ENCODE results near the gene PEX16.

The PEX16 gene

DNA sequence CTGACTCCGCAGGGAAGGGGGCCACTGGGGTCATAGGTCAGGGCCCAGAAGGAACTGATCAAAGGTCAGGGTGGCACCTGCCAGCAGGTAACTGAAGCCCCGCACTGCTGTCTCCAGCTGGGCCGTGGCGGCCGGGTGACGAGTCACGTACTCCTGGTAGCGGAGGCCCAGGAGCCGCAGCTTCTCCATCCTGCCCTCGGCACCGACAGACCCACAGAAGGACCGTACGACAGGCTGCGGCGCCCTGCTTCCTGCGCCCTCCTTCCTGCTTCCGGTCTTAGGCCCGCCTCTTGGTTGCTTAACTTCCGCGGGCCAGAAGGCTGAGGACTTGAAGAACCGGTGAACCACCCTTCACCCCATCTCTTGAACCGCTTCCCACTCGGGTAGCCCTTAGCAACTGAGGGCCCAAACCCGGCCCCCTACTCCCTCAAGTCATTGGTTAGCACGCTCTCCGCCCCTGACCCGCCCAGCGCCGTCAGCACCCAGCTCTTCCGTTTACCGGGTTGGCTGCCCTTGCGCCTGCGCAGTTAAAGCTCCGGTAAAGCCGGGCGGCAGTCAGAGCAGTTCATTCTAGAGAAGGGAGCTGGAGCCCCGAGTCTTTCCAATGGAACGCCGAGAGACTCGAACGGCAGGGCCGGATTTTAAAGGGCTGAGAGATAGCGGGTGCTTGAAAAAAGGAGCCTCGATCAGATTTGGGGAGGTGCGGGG is at the start of gene PEX16:
TSS of gene PEX16 (minus strand) at position 255 of the 708 bp plus-strand sequence. CDS start at position 189, 66 bp downstream.
- H3K4me3 ChIP-seq (ENCODE audit: low read depth, low read length, poor library complexity, severe bottlenecking) = peak within 1 kb of the TSS; percentile 99
- no peaks in the 10 kb centered on the region for H4K20me1 ChIP-seq (ENCODE audit: insufficient read depth, low read length)
- peak within 1 kb of the TSS; percentile 98 for H3K4me2 ChIP-seq (ENCODE audit: low read length)
- 0 out of 2 replicates have a peak, but pooled peaks cover 3% of the 10 kb centered on the region for H3K79me2 ChIP-seq (ENCODE audit: insufficient read depth, low read length)
- no peaks in the 10 kb centered on the region for H3K9me2 ChIP-seq (ENCODE audit: low read depth, low read length)
- H2AFZ ChIP-seq (ENCODE audit: low read length) = peak within 1 kb of the TSS; percentile 89
- peaks cover 35% of the 10 kb centered on the region for H3K36me3 ChIP-seq (ENCODE audit: insufficient read depth, low read length)
- H3F3A ChIP-seq (ENCODE audit: insufficient read depth, low read length) = no peaks in the 10 kb centered on the region
- H3K27ac ChIP-seq (ENCODE audit: low read depth, low read length, poor library complexity, severe bottlenecking) = peak within 1 kb of the TSS; percentile 93
- H3K9ac ChIP-seq (ENCODE audit: low read length) = peak within 1 kb of the TSS; percentile 92
- H3K4me1 ChIP-seq (ENCODE audit: insufficient read depth, low read length, severe bottlenecking) = peaks cover 38% of the 10 kb centered on the region
- no peaks in the 10 kb centered on the region for H3K9me3 ChIP-seq (ENCODE audit: low read length)
- no peaks in the 10 kb centered on the region for H3K27me3 ChIP-seq (ENCODE audit: insufficient read depth, low read length)
- TF ChIP-seq CTCF (IDR thresholded peaks at IDR 0.05; ENCODE audit: low read length) (no peak), EZH2 (IDR thresholded peaks at IDR 0.05; ENCODE audit: borderline replicate concordance, low read length) (no peak)

GRCh38 chr11:45964911-45965389 is 47.3 kb upstream of the PEX16 start:
- Histone ChIP-seq H3K36me3 (ENCODE audit: insufficient read depth, low read length) (peaks cover 40% of the 10 kb centered on the region), H3K4me3 (ENCODE audit: low read depth, low read length, poor library complexity, severe bottlenecking) (no peak overlapping the region), H3K79me2 (ENCODE audit: insufficient read depth, low read length) (no peaks in the 10 kb centered on the region), H3K4me2 (ENCODE audit: low read length) (no peak overlapping the region), H3K9me3 (ENCODE audit: low read length) (peaks cover 3% of the 10 kb centered on the region; the same call in 1 of the 2 replicates), H4K20me1 (ENCODE audit: insufficient read depth, low read length) (no peaks in the 10 kb centered on the region), H3K27me3 (ENCODE audit: insufficient read depth, low read length) (no peaks in the 10 kb centered on the region), H3K27ac (ENCODE audit: low read depth, low read length, poor library complexity, severe bottlenecking) (no peak overlapping the region), H3K4me1 (ENCODE audit: insufficient read depth, low read length, severe bottlenecking) (peaks cover 8% of the 10 kb centered on the region), H3K9me2 (ENCODE audit: low read depth, low read length) (no peaks in the 10 kb centered on the region), H3K9ac (ENCODE audit: low read length) (0 out of 2 replicates have a peak overlapping the region, but pooled peaks have one; percentile 23), H2AFZ (ENCODE audit: low read length) (no peak overlapping the region), H3F3A (ENCODE audit: insufficient read depth, low read length) (no peaks in the 10 kb centered on the region)
- TF ChIP-seq CTCF (IDR thresholded peaks at IDR 0.05; ENCODE audit: low read length) = peak; percentile 96
- no peak for TF ChIP-seq EZH2 (IDR thresholded peaks at IDR 0.05; ENCODE audit: borderline replicate concordance, low read length)

DNA sequence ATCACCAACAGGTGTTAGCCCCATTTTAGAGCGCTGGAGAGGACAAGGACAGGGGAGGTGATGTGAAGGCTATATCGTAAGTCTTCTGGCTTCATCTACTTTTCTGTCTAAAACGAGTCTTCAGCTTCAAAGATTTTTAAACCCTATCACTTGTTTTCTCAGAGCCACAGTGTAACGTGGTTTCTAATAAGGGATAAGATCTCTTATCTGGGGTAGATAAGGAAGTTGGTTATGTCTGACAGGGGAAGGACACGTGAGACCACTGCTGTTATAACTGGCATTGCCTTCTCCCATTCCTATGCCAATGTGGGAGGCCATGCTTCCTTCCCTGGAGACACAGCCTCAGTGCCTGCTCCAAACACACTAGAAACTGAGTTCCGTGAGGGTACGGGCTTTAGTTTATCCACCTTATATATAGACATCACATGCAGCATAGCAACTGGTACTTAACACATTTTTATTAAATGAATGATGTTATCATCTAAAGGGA is 44.1 kb upstream of the PEX16 start:
- TF ChIP-seq CTCF (IDR thresholded peaks at IDR 0.05; ENCODE audit: low read length) (no peak), EZH2 (IDR thresholded peaks at IDR 0.05; ENCODE audit: borderline replicate concordance, low read length) (no peak)
- Histone ChIP-seq H3K79me2 (ENCODE audit: insufficient read depth, low read length) (no peaks in the 10 kb centered on the region), H3K9me2 (ENCODE audit: low read depth, low read length) (no peaks in the 10 kb centered on the region), H3F3A (ENCODE audit: insufficient read depth, low read length) (no peaks in the 10 kb centered on the region), H3K27ac (ENCODE audit: low read depth, low read length, poor library complexity, severe bottlenecking) (no peak overlapping the region), H3K36me3 (ENCODE audit: insufficient read depth, low read length) (peaks cover 25% of the 10 kb centered on the region), H3K27me3 (ENCODE audit: insufficient read depth, low read length) (no peaks in the 10 kb centered on the region), H3K4me2 (ENCODE audit: low read length) (no peak overlapping the region), H2AFZ (ENCODE audit: low read length) (no peak overlapping the region), H3K9me3 (ENCODE audit: low read length) (peaks cover 4% of the 10 kb centered on the region; the same call in 1 of the 2 replicates), H3K4me3 (ENCODE audit: low read depth, low read length, poor library complexity, severe bottlenecking) (no peak overlapping the region), H4K20me1 (ENCODE audit: insufficient read depth, low read length) (no peaks in the 10 kb centered on the region), H3K9ac (ENCODE audit: low read length) (no peak overlapping the region), H3K4me1 (ENCODE audit: insufficient read depth, low read length, severe bottlenecking) (peaks cover 8% of the 10 kb centered on the region)

Data from OCI-LY1 (cell line).